ENCODE results near the gene TMEM270.

Gene TMEM270

DNA sequence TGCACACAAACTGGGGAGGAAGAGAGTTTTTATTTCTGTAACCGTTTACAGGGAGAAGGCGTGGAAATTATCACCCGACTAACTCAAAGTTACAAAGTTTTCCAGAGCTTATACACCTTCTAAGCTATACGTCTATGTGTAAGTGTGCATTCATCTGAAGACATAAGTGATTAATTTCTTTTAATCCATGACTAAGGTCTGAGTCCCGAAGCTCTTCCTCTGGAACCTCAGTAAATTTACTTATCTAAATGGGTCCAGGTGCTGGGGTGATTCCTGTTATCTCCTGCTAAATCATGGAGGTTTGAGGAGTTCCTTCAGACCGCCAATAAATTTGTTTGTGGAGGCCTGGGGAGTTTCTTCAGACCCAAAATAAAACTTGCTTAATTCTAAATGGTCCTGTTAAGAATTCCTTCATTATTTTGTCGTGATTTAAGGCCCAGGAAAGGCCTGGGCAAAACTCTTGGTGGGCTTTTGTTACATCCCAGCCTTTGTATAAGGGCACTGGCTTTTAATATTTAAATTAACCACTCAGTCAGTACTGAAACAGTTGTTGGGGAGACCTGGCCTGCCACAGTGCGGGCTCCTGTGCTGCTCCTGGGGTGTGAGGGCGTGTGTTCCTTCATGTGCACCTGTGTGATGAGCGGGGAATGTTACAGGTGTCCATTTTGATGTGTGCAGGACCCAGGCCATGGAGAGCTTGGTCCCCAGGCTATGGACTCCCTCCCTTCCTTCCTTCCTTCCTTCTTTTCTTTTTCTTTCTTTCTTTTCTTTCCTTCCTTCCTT lies 12.8 kb upstream of the TMEM270 start:
- DNase-seq (ENCODE audit: extremely low read depth, low read depth) = no peak
- TF ChIP-seq, protein P1, sequence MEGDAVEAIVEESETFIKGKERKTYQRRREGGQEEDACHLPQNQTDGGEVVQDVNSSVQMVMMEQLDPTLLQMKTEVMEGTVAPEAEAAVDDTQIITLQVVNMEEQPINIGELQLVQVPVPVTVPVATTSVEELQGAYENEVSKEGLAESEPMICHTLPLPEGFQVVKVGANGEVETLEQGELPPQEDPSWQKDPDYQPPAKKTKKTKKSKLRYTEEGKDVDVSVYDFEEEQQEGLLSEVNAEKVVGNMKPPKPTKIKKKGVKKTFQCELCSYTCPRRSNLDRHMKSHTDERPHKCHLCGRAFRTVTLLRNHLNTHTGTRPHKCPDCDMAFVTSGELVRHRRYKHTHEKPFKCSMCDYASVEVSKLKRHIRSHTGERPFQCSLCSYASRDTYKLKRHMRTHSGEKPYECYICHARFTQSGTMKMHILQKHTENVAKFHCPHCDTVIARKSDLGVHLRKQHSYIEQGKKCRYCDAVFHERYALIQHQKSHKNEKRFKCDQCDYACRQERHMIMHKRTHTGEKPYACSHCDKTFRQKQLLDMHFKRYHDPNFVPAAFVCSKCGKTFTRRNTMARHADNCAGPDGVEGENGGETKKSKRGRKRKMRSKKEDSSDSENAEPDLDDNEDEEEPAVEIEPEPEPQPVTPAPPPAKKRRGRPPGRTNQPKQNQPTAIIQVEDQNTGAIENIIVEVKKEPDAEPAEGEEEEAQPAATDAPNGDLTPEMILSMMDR (IDR thresholded peaks at IDR 0.05; ENCODE audit: low read depth, low read length, missing control alignments) = no peak
- H3K4me3 ChIP-seq (replicated peaks; ENCODE audit: low read depth, low read length) = no peak overlapping the region

GRCh38 chr7:73850781-73851207 lies 10.2 kb upstream of the TMEM270 start:
- TF ChIP-seq, protein P1 (IDR thresholded peaks at IDR 0.05; ENCODE audit: low read depth, low read length, missing control alignments) = no peak
- H3K4me3 ChIP-seq (replicated peaks; ENCODE audit: low read depth, low read length) = 0 out of 2 replicates have a peak overlapping the region, but pooled peaks have one; percentile 8
- peak; percentile 95 for DNase-seq (ENCODE audit: extremely low read depth, low read depth)

GRCh38 chr7:73851410-73852338 lies 9.3 kb upstream of the TMEM270 start:
- 0 out of 2 replicates have a peak overlapping the region, but pooled peaks have one; percentile 8 for H3K4me3 ChIP-seq (replicated peaks; ENCODE audit: low read depth, low read length)
- TF ChIP-seq, protein P1 (IDR thresholded peaks at IDR 0.05; ENCODE audit: low read depth, low read length, missing control alignments) = no peak
- DNase-seq (ENCODE audit: extremely low read depth, low read depth) = peak; percentile 99

DNA sequence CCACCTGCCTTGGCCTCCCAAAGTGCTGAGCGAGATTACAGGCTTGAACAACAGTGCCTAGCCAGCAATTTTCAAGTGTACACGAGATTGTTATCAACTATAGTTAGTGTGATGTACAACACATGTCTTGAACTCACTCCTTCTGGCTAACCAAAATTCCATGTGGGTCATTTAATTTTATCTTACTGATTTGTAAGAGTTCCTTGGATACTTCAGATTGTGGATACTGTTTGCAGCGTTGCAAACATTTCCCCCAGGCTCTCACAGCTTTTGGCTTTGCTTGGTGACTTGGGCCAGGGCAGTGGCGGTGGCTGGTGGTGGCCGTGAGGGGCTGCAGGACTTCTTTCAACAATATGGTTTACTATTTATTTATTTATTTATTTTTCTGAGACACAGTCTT lies 8.5 kb upstream of the TMEM270 start:
- DNase-seq (ENCODE audit: extremely low read depth, low read depth) = no peak
- TF ChIP-seq, protein P1 (IDR thresholded peaks at IDR 0.05; ENCODE audit: low read depth, low read length, missing control alignments) = no peak
- H3K4me3 ChIP-seq (replicated peaks; ENCODE audit: low read depth, low read length) = no peak overlapping the region

DNA sequence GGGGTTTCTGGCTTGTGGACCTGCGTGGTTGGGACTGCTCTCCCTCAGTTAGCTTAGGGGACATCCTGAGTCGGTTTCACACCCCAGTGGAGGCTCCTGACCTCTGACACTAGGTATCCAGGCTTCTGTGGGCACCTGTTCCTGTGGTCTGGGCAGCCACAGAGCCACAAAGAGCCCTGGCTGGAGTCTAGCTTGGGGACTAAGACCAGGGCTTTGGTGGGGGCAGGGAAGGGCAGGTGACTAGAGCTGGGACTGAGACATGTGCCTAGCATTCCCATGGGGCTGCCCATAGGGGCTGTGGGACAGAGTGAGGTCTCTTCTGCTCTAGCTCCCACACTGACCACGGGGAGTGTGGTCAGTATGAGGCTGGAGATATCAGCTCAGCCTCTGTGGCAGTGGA lies 4.0 kb upstream of the TMEM270 start:
- H3K4me3 ChIP-seq (replicated peaks; ENCODE audit: low read depth, low read length) = no peak overlapping the region
- no peak for DNase-seq (ENCODE audit: extremely low read depth, low read depth)
- TF ChIP-seq, protein P1 (IDR thresholded peaks at IDR 0.05; ENCODE audit: low read depth, low read length, missing control alignments) = no peak

- DNase-seq (ENCODE audit: extremely low read depth, low read depth) = no peak
- TF ChIP-seq, protein P1 (IDR thresholded peaks at IDR 0.05; ENCODE audit: low read depth, low read length, missing control alignments) = no peak
- H3K4me3 ChIP-seq (replicated peaks; ENCODE audit: low read depth, low read length) = no peak overlapping the region
Observed at GRCh38 chr7:73858807-73859206, 2.2 kb upstream of the TMEM270 start.
